ENCODE data around the gene DMD. TPM values are rescaled to one million over a fixed set of nuclear protein-coding genes. Genes with fewer than 3 reads are reported as not detected.

Gene DMD
- total RNA-seq, 5 donors from 2014 or later (not counting 1 experiment from before 2014, with no cell fraction given), result 0.73 to 1.6 (median 0.88) TPM; not detected in 1

DNA sequence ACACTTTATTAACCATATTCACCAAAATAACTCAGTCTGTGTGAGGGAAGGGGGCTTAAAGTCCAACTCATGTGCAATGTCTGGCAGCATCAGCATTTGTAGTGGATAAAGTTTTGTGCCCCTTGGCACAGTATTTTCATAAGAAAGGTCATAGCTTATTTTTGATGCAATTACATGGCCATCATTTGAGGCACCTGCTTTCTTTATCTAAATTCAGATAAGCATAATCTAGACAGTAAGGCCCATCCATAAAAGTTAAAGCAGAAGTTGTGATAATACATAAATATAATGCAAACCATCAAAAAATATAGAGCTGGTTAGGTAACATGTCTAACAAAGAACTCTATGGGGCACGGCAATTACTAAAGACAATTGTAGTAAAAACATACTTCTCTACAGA lies 763.7 kb downstream of the DMD start:
- Mint-ChIP-seq H3K27me3 (no peaks in the 10 kb centered on the region), H3K4me1 (peaks cover 31 to 51% (median 34%) of the 10 kb centered on the region in 3 donors), H3K4me3 (no peak overlapping the region), H3K9me3 (no peaks in the 10 kb centered on the region), H3K27ac (no peak overlapping the region), H3K36me3 (no peaks in the 10 kb centered on the region)
- POLR2A ChIA-PET, result interaction anchor here in 1 of 2 donors (0.5 kb wide), 1 partner anchor 16 kb away, joined by 3 read pairs; no protein-coding TSS in a partner anchor
- no peak overlapping the region for H3K4me3 ChIP-seq (ENCODE audit: control insufficient read depth in 1 of 2, extremely low read depth in 1 of 2, low read length in 1 of 2)
- H3K4me1 ChIP-seq (ENCODE audit: control insufficient read depth in 1 of 2, extremely low read depth in 1 of 2, insufficient read depth in 2 of 2, low read length in 2 of 2), result no peaks in the 10 kb centered on the region
- no peaks in the 10 kb centered on the region for H3K27me3 ChIP-seq (replicated peaks in 1 of 2; ENCODE audit: control insufficient read depth in 2 of 2, extremely low read depth in 1 of 2, insufficient read depth in 2 of 2, low read length in 1 of 2)
- no peaks in the 10 kb centered on the region for H3K36me3 ChIP-seq (ENCODE audit: control insufficient read depth in 2 of 2, extremely low read depth in 1 of 2, insufficient read depth in 1 of 2, low read length in 1 of 2)
- WGBS (ENCODE audit: insufficient coverage), result no CpG with 5 or more reads among the region's 1 CpG
- CTCF ChIA-PET, result no interaction called here
- no peaks in the 10 kb centered on the region for H3K9me3 ChIP-seq
- DNase-seq, result no peak
- no peak overlapping the region for H3K27ac ChIP-seq (ENCODE audit: low read length)
- no peak for ATAC-seq (replicated peaks in 1 of 4)

DNA sequence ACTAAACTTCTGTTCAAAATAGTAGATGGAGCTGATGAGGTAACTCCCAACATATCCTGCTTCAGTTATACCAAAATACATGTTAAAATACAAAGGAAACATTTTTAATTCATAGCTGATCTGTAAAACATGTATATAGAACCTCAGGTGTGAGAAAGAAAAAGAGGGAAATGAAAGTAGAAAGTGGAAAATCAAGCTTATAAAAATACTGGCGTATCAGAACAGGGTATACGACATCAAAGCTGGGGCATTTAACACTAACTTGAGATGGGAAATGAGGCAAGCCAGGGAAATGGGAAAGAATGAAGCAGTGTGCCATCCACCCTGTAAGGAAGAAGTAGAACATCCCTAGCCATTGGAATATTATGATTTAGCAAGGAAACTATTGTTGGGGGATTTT lies 767.5 kb downstream of the DMD start:
- H3K27ac Mint-ChIP-seq, result no peak overlapping the region
- CTCF ChIA-PET, result interaction anchor here in 1 of 2 donors (0.6 kb wide), 1 partner anchor 26 kb away, joined by 3 read pairs; no protein-coding TSS in a partner anchor

DNA sequence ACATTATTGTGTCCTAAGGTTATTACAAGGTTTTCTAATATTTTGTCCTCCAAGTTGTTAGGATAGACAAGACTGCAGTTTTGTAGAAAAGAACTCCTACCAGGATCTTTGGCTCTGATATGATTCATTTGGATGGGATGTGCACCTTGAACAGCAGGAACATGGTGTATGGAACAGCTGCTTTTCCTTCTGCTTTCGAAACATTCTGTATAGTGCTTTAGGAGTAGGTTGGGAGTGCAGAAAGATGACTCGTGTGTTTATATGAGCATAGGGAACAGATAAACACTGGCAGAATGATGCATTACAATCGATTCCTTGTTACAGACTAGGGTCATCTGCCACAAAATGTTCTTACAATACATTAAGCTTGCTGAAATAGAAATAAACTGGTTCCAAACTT lies 790.1 kb downstream of the DMD start:
- DNase-seq, result no peak
- ATAC-seq (replicated peaks in 1 of 4), result no peak
- H3K27me3 ChIP-seq (replicated peaks in 1 of 2; ENCODE audit: control insufficient read depth in 2 of 2, extremely low read depth in 1 of 2, insufficient read depth in 2 of 2, low read length in 1 of 2), result no peaks in the 10 kb centered on the region
- Mint-ChIP-seq H3K4me1 (no peaks in the 10 kb centered on the region), H3K36me3 (no peaks in the 10 kb centered on the region), H3K9me3 (no peaks in the 10 kb centered on the region), H3K27me3 (peaks cover 0 to 11% of the 10 kb centered on the region in 2 donors), H3K4me3 (no peak overlapping the region), H3K27ac (no peak overlapping the region)
- WGBS (ENCODE audit: insufficient coverage), result no CpG with 5 or more reads among the region's 3 CpGs
- ChIA-PET CTCF (no interaction called here), POLR2A (interaction anchor here in 1 of 2 donors (0.5 kb wide), 1 partner anchor 96 kb away, joined by 3 read pairs; no protein-coding TSS in a partner anchor)
- H3K4me1 ChIP-seq (ENCODE audit: control insufficient read depth in 1 of 2, extremely low read depth in 1 of 2, insufficient read depth in 2 of 2, low read length in 2 of 2), result no peaks in the 10 kb centered on the region
- no peaks in the 10 kb centered on the region for H3K9me3 ChIP-seq
- no peaks in the 10 kb centered on the region for H3K36me3 ChIP-seq (ENCODE audit: control insufficient read depth in 2 of 2, extremely low read depth in 1 of 2, insufficient read depth in 1 of 2, low read length in 1 of 2)
- no peak overlapping the region for H3K27ac ChIP-seq (ENCODE audit: low read length)
- H3K4me3 ChIP-seq (ENCODE audit: control insufficient read depth in 1 of 2, extremely low read depth in 1 of 2, low read length in 1 of 2), result no peak overlapping the region

More for the DNA sequence above, 767.5 kb downstream of the DMD start:
- H3K4me1 ChIP-seq (ENCODE audit: control insufficient read depth in 1 of 2, extremely low read depth in 1 of 2, insufficient read depth in 2 of 2, low read length in 2 of 2), result no peaks in the 10 kb centered on the region
- H3K9me3 ChIP-seq, result no peaks in the 10 kb centered on the region
- no peaks in the 10 kb centered on the region for H3K27me3 ChIP-seq (replicated peaks in 1 of 2; ENCODE audit: control insufficient read depth in 2 of 2, extremely low read depth in 1 of 2, insufficient read depth in 2 of 2, low read length in 1 of 2)
- H3K4me3 ChIP-seq (ENCODE audit: control insufficient read depth in 1 of 2, extremely low read depth in 1 of 2, low read length in 1 of 2), result no peak overlapping the region
- ATAC-seq (replicated peaks in 1 of 4) (no peak), DNase-seq (no peak)
- H3K36me3 Mint-ChIP-seq, result no peaks in the 10 kb centered on the region
- H3K4me3 Mint-ChIP-seq, result no peak overlapping the region
- peaks cover 0 to 5% of the 10 kb centered on the region in 2 donors for H3K27me3 Mint-ChIP-seq
- POLR2A ChIA-PET, result interaction anchor here in 1 of 2 donors (0.5 kb wide), 1 partner anchor 217 kb away, joined by 3 read pairs; no protein-coding TSS in a partner anchor
- no peak overlapping the region for H3K27ac ChIP-seq (ENCODE audit: low read length)
- H3K9me3 Mint-ChIP-seq, result no peaks in the 10 kb centered on the region
- H3K4me1 Mint-ChIP-seq, result peaks cover 22 to 30% (median 27%) of the 10 kb centered on the region in 3 donors
- WGBS (ENCODE audit: insufficient coverage), result 90% methylated on average over 2 of the region's 2 CpGs
- H3K36me3 ChIP-seq (ENCODE audit: control insufficient read depth in 2 of 2, extremely low read depth in 1 of 2, insufficient read depth in 1 of 2, low read length in 1 of 2), result no peaks in the 10 kb centered on the region

DNA sequence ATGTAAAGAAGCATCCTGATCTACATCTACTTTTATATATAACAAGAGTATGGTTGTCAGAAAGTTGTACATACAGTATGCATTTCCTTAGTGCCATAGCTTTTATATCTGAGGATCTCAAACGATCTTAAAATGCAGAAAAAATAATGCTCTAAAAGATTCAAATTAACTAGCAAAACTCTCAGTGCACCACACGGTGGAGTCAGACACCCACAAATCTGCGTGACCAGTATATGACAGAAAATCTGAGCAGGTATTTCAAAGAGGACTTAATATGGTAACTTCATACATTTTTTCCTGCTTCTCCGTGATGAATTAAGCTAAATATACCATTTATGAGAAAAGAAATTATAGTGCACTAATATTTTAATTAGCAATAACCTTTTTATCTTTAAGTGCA lies 803.0 kb downstream of the DMD start:
- Mint-ChIP-seq H3K9me3 (no peaks in the 10 kb centered on the region), H3K4me1 (no peaks in the 10 kb centered on the region), H3K36me3 (no peaks in the 10 kb centered on the region), H3K4me3 (no peak overlapping the region), H3K27me3 (peaks cover 0 to 15% of the 10 kb centered on the region in 2 donors), H3K27ac (no peak overlapping the region)
- no peaks in the 10 kb centered on the region for H3K9me3 ChIP-seq
- peak in 9 of 35 experiments; percentile 0 to 14 (median 3) for DNase-seq
- ChIA-PET CTCF (interaction anchor here in 1 of 2 donors (0.6 kb wide), 2 partner anchors 9 to 772 kb away, joined by 3 read pairs; no protein-coding TSS in a partner anchor), POLR2A (no interaction called here)
- H3K27ac ChIP-seq (ENCODE audit: low read length), result no peak overlapping the region
- ATAC-seq (replicated peaks in 1 of 4), result no peak
- no peak overlapping the region for H3K4me3 ChIP-seq (ENCODE audit: control insufficient read depth in 1 of 2, extremely low read depth in 1 of 2, low read length in 1 of 2)
- H3K27me3 ChIP-seq (replicated peaks in 1 of 2; ENCODE audit: control insufficient read depth in 2 of 2, extremely low read depth in 1 of 2, insufficient read depth in 2 of 2, low read length in 1 of 2), result no peaks in the 10 kb centered on the region
- H3K36me3 ChIP-seq (ENCODE audit: control insufficient read depth in 2 of 2, extremely low read depth in 1 of 2, insufficient read depth in 1 of 2, low read length in 1 of 2), result no peaks in the 10 kb centered on the region
- H3K4me1 ChIP-seq (ENCODE audit: control insufficient read depth in 1 of 2, extremely low read depth in 1 of 2, insufficient read depth in 2 of 2, low read length in 2 of 2), result no peaks in the 10 kb centered on the region
- no CpG with 5 or more reads among the region's 4 CpGs for WGBS (ENCODE audit: insufficient coverage)

DNA sequence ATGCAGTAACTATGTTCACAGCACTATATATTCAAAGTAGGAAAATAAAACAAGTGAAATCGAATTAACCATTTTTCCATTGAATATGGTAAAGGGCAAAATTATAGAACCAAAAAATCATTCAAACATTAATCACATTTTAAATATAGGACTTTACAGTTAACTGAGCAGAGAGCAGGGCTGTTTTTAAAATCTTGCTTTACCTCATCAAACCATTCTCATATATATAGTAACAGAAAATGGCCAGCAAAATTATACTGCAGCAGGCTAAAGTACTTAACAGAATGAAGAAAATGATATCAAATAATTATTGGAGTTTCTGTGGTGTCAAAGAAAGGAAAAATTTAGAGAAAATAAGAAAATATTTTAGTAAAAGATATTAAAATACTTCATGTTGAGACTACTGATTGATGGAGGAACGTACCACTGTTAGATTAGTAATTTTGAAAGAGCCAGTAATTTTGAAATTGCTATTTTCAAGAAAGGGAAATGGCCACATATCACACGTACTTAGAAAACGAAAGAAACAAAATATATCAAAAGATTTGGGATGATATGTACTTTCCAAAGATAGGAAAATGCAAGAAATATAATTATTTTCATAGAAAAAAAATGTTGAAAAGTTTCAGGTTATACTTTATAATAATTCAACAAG lies 813.7 kb downstream of the DMD start:
- WGBS (ENCODE audit: insufficient coverage), result no CpG with 5 or more reads among the region's 4 CpGs
- Histone ChIP-seq H3K9me3 (no peaks in the 10 kb centered on the region), H3K36me3 (ENCODE audit: control insufficient read depth in 2 of 2, extremely low read depth in 1 of 2, insufficient read depth in 1 of 2, low read length in 1 of 2) (no peaks in the 10 kb centered on the region), H3K27ac (ENCODE audit: low read length) (no peak overlapping the region), H3K4me1 (ENCODE audit: control insufficient read depth in 1 of 2, extremely low read depth in 1 of 2, insufficient read depth in 2 of 2, low read length in 2 of 2) (no peaks in the 10 kb centered on the region), H3K27me3 (replicated peaks in 1 of 2; ENCODE audit: control insufficient read depth in 2 of 2, extremely low read depth in 1 of 2, insufficient read depth in 2 of 2, low read length in 1 of 2) (no peaks in the 10 kb centered on the region), H3K4me3 (ENCODE audit: control insufficient read depth in 1 of 2, extremely low read depth in 1 of 2, low read length in 1 of 2) (no peak overlapping the region)
- no peak overlapping the region for H3K27ac Mint-ChIP-seq
- no peaks in the 10 kb centered on the region for H3K36me3 Mint-ChIP-seq
- peaks cover 0 to 7% of the 10 kb centered on the region in 2 donors for H3K27me3 Mint-ChIP-seq
- DNase-seq (no peak), ATAC-seq (replicated peaks in 1 of 4) (no peak)
- peaks cover 0 to 4% (median 0%) of the 10 kb centered on the region in 3 donors for H3K9me3 Mint-ChIP-seq
- ChIA-PET CTCF (no interaction called here), POLR2A (no interaction called here)
- no peak overlapping the region for H3K4me3 Mint-ChIP-seq
- H3K4me1 Mint-ChIP-seq, result no peaks in the 10 kb centered on the region

DNA sequence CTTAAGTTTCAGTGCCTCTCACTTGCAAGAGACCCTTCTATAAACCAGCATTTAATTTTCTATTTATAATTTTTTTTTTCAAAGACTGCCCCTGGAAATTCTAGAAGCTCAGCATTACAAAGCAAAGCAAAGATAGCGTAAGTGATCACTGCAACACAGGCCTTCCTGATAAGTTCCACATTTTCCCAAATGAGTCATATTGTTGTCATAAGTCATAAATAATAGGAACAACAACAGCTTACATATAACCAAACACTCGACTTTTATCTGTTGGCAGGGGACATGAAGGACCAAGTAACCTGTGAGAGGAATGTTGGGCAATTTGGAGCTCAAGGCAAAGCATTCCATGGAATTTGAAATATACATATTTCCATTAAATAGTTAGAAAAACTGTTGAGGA lies 815.5 kb downstream of the DMD start:
- H3K9me3 ChIP-seq, result no peaks in the 10 kb centered on the region
- no peaks in the 10 kb centered on the region for H3K36me3 Mint-ChIP-seq
- peaks cover 0 to 11% of the 10 kb centered on the region in 2 donors for H3K27me3 Mint-ChIP-seq
- no peaks in the 10 kb centered on the region for H3K4me1 ChIP-seq (ENCODE audit: control insufficient read depth in 1 of 2, extremely low read depth in 1 of 2, insufficient read depth in 2 of 2, low read length in 2 of 2)
- WGBS (ENCODE audit: insufficient coverage), result no CpG with 5 or more reads among the region's 2 CpGs
- POLR2A ChIA-PET, result no interaction called here
- no peak for ATAC-seq (replicated peaks in 1 of 4)
- H3K9me3 Mint-ChIP-seq, result peaks cover 0 to 4% (median 0%) of the 10 kb centered on the region in 3 donors
- DNase-seq, result no peak
- H3K4me3 Mint-ChIP-seq, result no peak overlapping the region
- H3K4me1 Mint-ChIP-seq, result no peaks in the 10 kb centered on the region
- H3K4me3 ChIP-seq (ENCODE audit: control insufficient read depth in 1 of 2, extremely low read depth in 1 of 2, low read length in 1 of 2), result no peak overlapping the region
- no peaks in the 10 kb centered on the region for H3K27me3 ChIP-seq (replicated peaks in 1 of 2; ENCODE audit: control insufficient read depth in 2 of 2, extremely low read depth in 1 of 2, insufficient read depth in 2 of 2, low read length in 1 of 2)
- CTCF ChIA-PET, result no interaction called here
- no peak overlapping the region for H3K27ac Mint-ChIP-seq
- H3K36me3 ChIP-seq (ENCODE audit: control insufficient read depth in 2 of 2, extremely low read depth in 1 of 2, insufficient read depth in 1 of 2, low read length in 1 of 2), result no peaks in the 10 kb centered on the region
- H3K27ac ChIP-seq (ENCODE audit: low read length), result no peak overlapping the region
